SK-N-SH treated with all-trans-retinoic acid at 6 μM for 48 hours (cell line): Measurements from ENCODE around the gene RBM14.

Experiments
- ATAC-seq: fragments of 200-7000 bp; cut with Tn5 transposase; 3 replicates; pipeline ENCODE4 v1.9.1; 2020; ENCODE audit warnings: mild to moderate bottlenecking, moderate library complexity
- ARNTL ChIP-seq: fragments of 450-650 bp; formaldehyde crosslinking; IDR thresholded peaks from 2 replicates; pipeline ENCODE4 v1.5.0; 2020; ENCODE audit warnings: low read depth, mild to moderate bottlenecking, moderate library complexity, borderline replicate concordance
- BACH2 ChIP-seq: fragments of 250-450 bp; sonication (Bioruptor Pico); IDR thresholded peaks from 2 replicates; pipeline ENCODE4 v1.9.0; 2021; ENCODE audit warnings: mild to moderate bottlenecking, borderline replicate concordance
- CREB5 ChIP-seq: fragments of 250-450 bp; sonication (Bioruptor Pico); IDR thresholded peaks from 2 replicates; pipeline ENCODE4 v1.5.1; 2020; ENCODE audit warnings: low read depth, mild to moderate bottlenecking, moderate library complexity
- CSDC2 ChIP-seq: fragments of 250-450 bp; sonication (Bioruptor Pico); IDR thresholded peaks from 2 replicates; pipeline ENCODE4 v1.5.0; 2020; ENCODE audit warnings: mild to moderate bottlenecking, moderate library complexity
- ESRRG ChIP-seq: fragments of 250-450 bp; sonication (Bioruptor Pico); IDR thresholded peaks from 2 replicates; pipeline ENCODE4 v1.6.1; 2021; ENCODE audit warnings: mild to moderate bottlenecking
- GLIS3 ChIP-seq: fragments of 250-450 bp; sonication (Bioruptor Pico); IDR thresholded peaks from 2 replicates; pipeline ENCODE4 v1.5.0; 2020; ENCODE audit warnings: mild to moderate bottlenecking, moderate library complexity
- ISL1 ChIP-seq: fragments of 250-450 bp; sonication (Bioruptor Pico); IDR thresholded peaks from 2 replicates; pipeline ENCODE4 v2.1.2; 2022; ENCODE audit warnings: mild to moderate bottlenecking, moderate library complexity
- OSR1 ChIP-seq: fragments of 250-450 bp; sonication (Bioruptor Pico); IDR thresholded peaks from 2 replicates; pipeline ENCODE4 v1.8.0; 2022; ENCODE audit warnings: moderate library complexity, mild to moderate bottlenecking, inconsistent platforms
- POU6F1 ChIP-seq: fragments of 250-450 bp; sonication (Bioruptor Pico); IDR thresholded peaks from 2 replicates; pipeline ENCODE4 v1.8.0; 2021; ENCODE audit warnings: low read depth, mild to moderate bottlenecking, moderate library complexity, borderline replicate concordance
- RARB ChIP-seq: fragments of 250-450 bp; sonication (Bioruptor Pico); IDR thresholded peaks from 2 replicates; pipeline ENCODE4 v1.8.0; 2021; ENCODE audit warnings: mild to moderate bottlenecking, moderate library complexity
- TCF4 ChIP-seq: fragments of 250-450 bp; sonication (Bioruptor Pico); IDR thresholded peaks from 2 replicates; pipeline ENCODE4 v1.8.0; 2021; ENCODE audit warnings: mild to moderate bottlenecking, moderate library complexity, borderline replicate concordance
- TOX ChIP-seq: fragments of 250-450 bp; sonication (Bioruptor Pico); IDR thresholded peaks from 2 replicates; pipeline ENCODE4 v1.8.0; 2021; ENCODE audit warnings: mild to moderate bottlenecking, moderate library complexity, borderline replicate concordance
- ZC3H10 ChIP-seq: fragments of 250-450 bp; sonication (Bioruptor Pico); IDR thresholded peaks from 2 replicates; pipeline ENCODE4 v1.5.1; 2021; ENCODE audit warnings: mild to moderate bottlenecking, moderate library complexity
- ZFP3 ChIP-seq: fragments of 250-450 bp; sonication (Bioruptor Pico); IDR thresholded peaks from 2 replicates; pipeline ENCODE4 v1.5.0; 2020; ENCODE audit warnings: mild to moderate bottlenecking, moderate library complexity
- ZFP30 ChIP-seq: fragments of 450-650 bp; formaldehyde crosslinking; IDR thresholded peaks from 2 replicates; pipeline ENCODE4 v1.5.0; 2022; ENCODE audit warnings: mild to moderate bottlenecking, moderate library complexity
- ZNF565 ChIP-seq: fragments of 450-650 bp; formaldehyde crosslinking; conservative IDR thresholded peaks from 2 replicates; pipeline ENCODE4 v1.5.0; 2020; ENCODE audit warnings: low read depth, mild to moderate bottlenecking, moderate library complexity
- ZNF70 ChIP-seq: fragments of 450-650 bp; formaldehyde crosslinking; IDR thresholded peaks from 2 replicates; pipeline ENCODE4 v1.5.0; 2020; ENCODE audit warnings: mild to moderate bottlenecking, moderate library complexity
- ZNF8 ChIP-seq: fragments of 450-650 bp; formaldehyde crosslinking; IDR thresholded peaks from 2 replicates; pipeline ENCODE4 v1.5.0; 2020; ENCODE audit warnings: mild to moderate bottlenecking, moderate library complexity
- TF ChIP-seq, protein P1 (sequence below): fragments of 250-450 bp; sonication (Bioruptor Pico); IDR thresholded peaks from 2 replicates; pipeline ENCODE4 v1.5.1; 2021; ENCODE audit warnings: mild to moderate bottlenecking, moderate library complexity
- TF ChIP-seq, protein P2 (sequence below): fragments of 250-450 bp; sonication (Bioruptor Pico); IDR thresholded peaks from 2 replicates; pipeline ENCODE4 v1.8.0; 2020; ENCODE audit warnings: mild to moderate bottlenecking, moderate library complexity, borderline replicate concordance

Gene RBM14

DNA sequence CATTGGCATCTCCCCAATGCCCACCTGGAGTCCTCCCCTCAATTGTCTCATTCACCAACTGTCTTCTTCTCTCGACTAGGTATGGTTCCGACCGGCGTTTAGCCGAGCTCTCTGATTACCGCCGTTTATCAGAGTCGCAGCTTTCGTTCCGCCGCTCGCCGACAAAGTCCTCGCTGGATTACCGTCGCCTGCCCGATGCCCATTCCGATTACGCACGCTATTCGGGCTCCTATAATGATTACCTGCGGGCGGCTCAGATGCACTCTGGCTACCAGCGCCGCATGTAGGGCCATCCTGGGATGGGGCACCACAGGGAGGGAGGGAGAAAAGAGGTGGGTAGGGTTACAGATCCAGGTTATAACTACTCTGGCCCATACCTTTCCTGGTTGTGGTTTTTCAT lies 10.0 kb downstream of the RBM14 start (continued):
- TF ChIP-seq, protein P1, sequence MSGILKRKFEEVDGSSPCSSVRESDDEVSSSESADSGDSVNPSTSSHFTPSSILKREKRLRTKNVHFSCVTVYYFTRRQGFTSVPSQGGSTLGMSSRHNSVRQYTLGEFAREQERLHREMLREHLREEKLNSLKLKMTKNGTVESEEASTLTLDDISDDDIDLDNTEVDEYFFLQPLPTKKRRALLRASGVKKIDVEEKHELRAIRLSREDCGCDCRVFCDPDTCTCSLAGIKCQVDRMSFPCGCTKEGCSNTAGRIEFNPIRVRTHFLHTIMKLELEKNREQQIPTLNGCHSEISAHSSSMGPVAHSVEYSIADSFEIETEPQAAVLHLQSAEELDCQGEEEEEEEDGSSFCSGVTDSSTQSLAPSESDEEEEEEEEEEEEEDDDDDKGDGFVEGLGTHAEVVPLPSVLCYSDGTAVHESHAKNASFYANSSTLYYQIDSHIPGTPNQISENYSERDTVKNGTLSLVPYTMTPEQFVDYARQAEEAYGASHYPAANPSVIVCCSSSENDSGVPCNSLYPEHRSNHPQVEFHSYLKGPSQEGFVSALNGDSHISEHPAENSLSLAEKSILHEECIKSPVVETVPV: no peak
- TF ChIP-seq OSR1 (CRISPR knock-in tag): no peak

DNA sequence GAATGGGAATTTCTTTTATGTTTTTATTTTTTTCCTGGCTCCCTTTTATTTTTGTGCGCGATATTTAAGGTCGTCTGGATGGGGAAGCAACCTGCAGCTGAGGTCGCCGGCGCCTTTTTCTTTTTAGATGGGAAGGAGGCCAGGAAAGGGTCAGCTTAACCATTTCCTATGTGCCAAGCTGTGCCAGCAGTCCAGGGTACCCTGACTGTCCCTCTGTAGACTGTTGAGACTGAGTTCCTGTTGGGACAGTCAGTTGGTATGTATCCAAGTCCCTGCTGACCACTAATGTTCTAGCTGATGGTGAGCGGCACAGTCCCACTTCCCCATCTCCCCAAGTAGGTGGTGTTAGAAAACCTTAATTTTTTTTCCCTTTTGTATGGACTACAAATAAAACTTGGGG lies 10.5 kb downstream of the RBM14 start:
- ATAC-seq: no peak

DNA sequence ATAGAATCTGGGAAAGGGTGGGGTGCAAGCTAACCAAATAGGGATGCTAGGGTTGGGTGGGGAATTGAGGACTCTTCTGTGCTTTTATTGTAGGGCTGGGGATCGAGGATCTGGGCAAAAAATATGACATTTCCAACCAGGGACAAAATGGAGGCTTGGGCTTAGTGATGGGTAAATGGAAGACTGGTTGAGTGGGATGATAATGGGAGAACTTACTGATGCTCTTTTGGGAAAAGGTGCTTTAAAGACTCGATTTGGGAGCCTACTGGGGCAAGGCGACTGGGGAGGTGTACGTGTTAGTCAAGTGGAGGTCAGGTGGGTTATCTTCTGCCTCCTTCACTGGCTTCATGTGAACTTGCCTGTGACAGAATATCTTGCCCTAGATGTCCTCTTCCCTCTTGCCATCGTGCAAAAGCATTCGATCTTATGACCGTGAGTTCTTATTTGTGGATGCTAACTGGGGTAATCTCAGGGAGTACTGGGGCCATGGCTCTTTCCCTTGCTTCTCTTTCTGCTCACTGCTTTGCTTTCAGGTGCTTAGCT lies 11.7 kb downstream of the RBM14 start:
- ATAC-seq: no peak
- no peak for TF ChIP-seq CREB5 (CRISPR knock-in tag)
- no peak for TF ChIP-seq GLIS3
- TF ChIP-seq ZFP3: no peak
- TF ChIP-seq, protein P1: no peak
- TF ChIP-seq RARB (CRISPR knock-in tag): no peak
- no peak for TF ChIP-seq TOX (CRISPR knock-in tag)
- TF ChIP-seq POU6F1 (CRISPR knock-in tag): no peak
- TF ChIP-seq ZC3H10 (CRISPR knock-in tag): no peak
- no peak for TF ChIP-seq BACH2 (CRISPR knock-in tag)
- no peak for TF ChIP-seq ZNF8 (CRISPR knock-in tag)
- TF ChIP-seq TCF4 (CRISPR knock-in tag): no peak
- TF ChIP-seq ESRRG (CRISPR knock-in tag): no peak
- no peak for TF ChIP-seq ZFP30 (CRISPR knock-in tag)
- TF ChIP-seq ISL1 (CRISPR knock-in tag): no peak
- no peak for TF ChIP-seq OSR1 (CRISPR knock-in tag)
- TF ChIP-seq, protein P2, sequence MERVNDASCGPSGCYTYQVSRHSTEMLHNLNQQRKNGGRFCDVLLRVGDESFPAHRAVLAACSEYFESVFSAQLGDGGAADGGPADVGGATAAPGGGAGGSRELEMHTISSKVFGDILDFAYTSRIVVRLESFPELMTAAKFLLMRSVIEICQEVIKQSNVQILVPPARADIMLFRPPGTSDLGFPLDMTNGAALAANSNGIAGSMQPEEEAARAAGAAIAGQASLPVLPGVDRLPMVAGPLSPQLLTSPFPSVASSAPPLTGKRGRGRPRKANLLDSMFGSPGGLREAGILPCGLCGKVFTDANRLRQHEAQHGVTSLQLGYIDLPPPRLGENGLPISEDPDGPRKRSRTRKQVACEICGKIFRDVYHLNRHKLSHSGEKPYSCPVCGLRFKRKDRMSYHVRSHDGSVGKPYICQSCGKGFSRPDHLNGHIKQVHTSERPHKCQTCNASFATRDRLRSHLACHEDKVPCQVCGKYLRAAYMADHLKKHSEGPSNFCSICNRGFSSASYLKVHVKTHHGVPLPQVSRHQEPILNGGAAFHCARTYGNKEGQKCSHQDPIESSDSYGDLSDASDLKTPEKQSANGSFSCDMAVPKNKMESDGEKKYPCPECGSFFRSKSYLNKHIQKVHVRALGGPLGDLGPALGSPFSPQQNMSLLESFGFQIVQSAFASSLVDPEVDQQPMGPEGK (CRISPR knock-in tag): no peak
- no peak for TF ChIP-seq CSDC2 (CRISPR knock-in tag)
- no peak for TF ChIP-seq ZNF565
- no peak for TF ChIP-seq ZNF70

More for the DNA sequence above, 10.5 kb downstream of the RBM14 start:
- no peak for TF ChIP-seq ZNF565
- TF ChIP-seq ZFP30 (CRISPR knock-in tag): no peak
- TF ChIP-seq ARNTL (CRISPR knock-in tag): no peak
- TF ChIP-seq GLIS3: no peak
- no peak for TF ChIP-seq ZC3H10 (CRISPR knock-in tag)
- TF ChIP-seq CREB5 (CRISPR knock-in tag): no peak
- no peak for TF ChIP-seq ISL1 (CRISPR knock-in tag)

- TF ChIP-seq TCF4 (CRISPR knock-in tag) (no peak), ISL1 (CRISPR knock-in tag) (no peak), RARB (CRISPR knock-in tag) (no peak), OSR1 (CRISPR knock-in tag) (no peak)
- TF ChIP-seq, protein P1: no peak
- ATAC-seq: no peak
These were observed 12.9 kb downstream of the RBM14 start for GRCh38 chr11:66629356-66629755.
